ENCODE data around the gene SNRPB. TPM values are rescaled to one million over a fixed set of nuclear protein-coding genes. Genes with fewer than 3 reads are reported as not detected.

SNRPB gene
- total and polyA plus RNA-seq, 10 of the 15 experiments (the other 5 are each of a cell fraction or from before 2014, with no cell fraction given): 15.0 to 593 (median 366) TPM

- WGBS (ENCODE audit: insufficient coverage, insufficient replicate concordance, low lambda C conversion rate, missing lambda C conversion rate): 48% methylated on average over 14 of the region's 14 CpGs
- FAIRE-seq (no peak), DNase-seq (ENCODE audit: low read depth, low spot score) (no peak), ATAC-seq (no peak)
- ChIA-PET RAD21 (ENCODE audit: unreplicated experiment) (no interaction called here), CTCF (interaction anchor here (1.2 kb wide), 1 partner anchor 13 kb away, joined by 3 read pairs; no protein-coding TSS in a partner anchor), POLR2A (no interaction called here), SMC1A (ENCODE audit: uncharacterized antibody, unreplicated experiment) (no interaction called here)
- peaks cover 0 to 4% of the 10 kb centered on the region in 2 experiments; a peak in 3 of 4 replicates for H3K27me3 ChIP-seq (replicated peaks in 1 of 2; ENCODE audit: control insufficient read depth in 2 of 2, insufficient read depth in 2 of 2, low read length in 1 of 2)
- in situ Hi-C loops (cut with MboI): no loop called here
- H3K4me1 ChIP-seq (ENCODE audit: control insufficient read depth, insufficient read depth, low read length): no peaks in the 10 kb centered on the region
- intact Hi-C loops (cut with micrococcal nuclease; ENCODE audit: unreplicated experiment): no loop called here
- no peak overlapping the region for H3K4me2 ChIP-seq (ENCODE audit: control insufficient read depth, insufficient read depth)
- H3K79me2 ChIP-seq (ENCODE audit: control insufficient read depth, insufficient read depth, low read length): no peaks in the 10 kb centered on the region
- H3K9ac ChIP-seq (ENCODE audit: control insufficient read depth, insufficient read depth, low read length): no peak overlapping the region
- H3K4me3 ChIP-seq: no peak overlapping the region
- no peaks in the 10 kb centered on the region for H3K36me3 ChIP-seq (ENCODE audit: control insufficient read depth in 2 of 2, insufficient read depth in 2 of 2, low read length in 1 of 2)
- H4K20me1 ChIP-seq (ENCODE audit: control insufficient read depth, insufficient read depth): no peaks in the 10 kb centered on the region
- H2AFZ ChIP-seq (ENCODE audit: control insufficient read depth, low read depth, low read length): no peak overlapping the region
- H3K9me3 ChIP-seq (replicated peaks; ENCODE audit: control insufficient read depth, insufficient read depth, low read length): no peaks in the 10 kb centered on the region
- H3K27ac ChIP-seq (ENCODE audit: control insufficient read depth, insufficient read depth): no peak overlapping the region
- no TSS peak for BruUV-seq (replicated peaks)
- TF ChIP-seq HCFC1 (IDR thresholded peaks at IDR 0.05; ENCODE audit: low read length) (no peak), TAF1 (IDR thresholded peaks at IDR 0.05; ENCODE audit: borderline replicate concordance, low read depth, low read length) (no peak), POU2F2 (IDR thresholded peaks at IDR 0.05; ENCODE audit: borderline replicate concordance, low read depth, low read length) (no peak), CHD1 (IDR thresholded peaks at IDR 0.05; ENCODE audit: low read depth, low read length) (no peak), ZNF687 (IDR thresholded peaks at IDR 0.05) (no peak), BCLAF1 (IDR thresholded peaks at IDR 0.05) (no peak), EED (IDR thresholded peaks at IDR 0.05; ENCODE audit: low read depth) (no peak), RCOR1 (conservative IDR thresholded peaks at IDR 0.05; ENCODE audit: low read depth, low read length) (no peak), MTA2 (IDR thresholded peaks at IDR 0.05; ENCODE audit: low read depth) (no peak), REST (IDR thresholded peaks at IDR 0.05; ENCODE audit: low read depth, low read length) (no peak), POLR2AphosphoS2 (IDR thresholded peaks at IDR 0.05; ENCODE audit: low read depth, low read length) (no peak), BCL11A (IDR thresholded peaks at IDR 0.05; ENCODE audit: low read depth, low read length) (no peak), JUNB (IDR thresholded peaks at IDR 0.05) (no peak), PML (IDR thresholded peaks at IDR 0.05; ENCODE audit: low read length) (no peak), EGR1 (IDR thresholded peaks at IDR 0.05; ENCODE audit: borderline replicate concordance in 1 of 2, low read depth in 2 of 2, low read length in 2 of 2) (no peak), NR2F1 (conservative IDR thresholded peaks at IDR 0.05) (no peak), ZSCAN29 (IDR thresholded peaks at IDR 0.05) (no peak)
Measured at GRCh38 chr20:2417213-2417541, 53.4 kb downstream of the SNRPB start.
